Activated naive CD8-positive, alpha-beta T cell treated with anti-CD3 and anti-CD28 coated beads for 36 hours (primary cell): ENCODE measurements around the gene CCDC88B. TPM values are rescaled to one million over a fixed set of nuclear protein-coding genes. Genes with fewer than 3 reads are reported as not detected.

Experiments used
- DNase-seq: peaks from one replicate; pipeline ENCODE4 v3.0.0; 2021
- H3K27ac Mint-ChIP-seq: one replicate; pipeline ENCODE4 v1.8.0; 2022; ENCODE audit warnings: mild to moderate bottlenecking, moderate library complexity, mixed read lengths
- H3K27me3 Mint-ChIP-seq: one replicate; pipeline ENCODE4 v1.8.0; 2022; ENCODE audit warnings: mild to moderate bottlenecking, mixed read lengths
- H3K36me3 Mint-ChIP-seq: one replicate; pipeline ENCODE4 v1.8.0; 2021; ENCODE audit warnings: mild to moderate bottlenecking, mixed read lengths
- H3K4me1 Mint-ChIP-seq: one replicate; pipeline ENCODE4 v1.8.0; 2021; ENCODE audit warnings: mixed read lengths
- H3K4me3 Mint-ChIP-seq: one replicate; pipeline ENCODE4 v1.8.0; 2022; ENCODE audit warnings: mild to moderate bottlenecking, moderate library complexity, mixed read lengths
- H3K9me3 Mint-ChIP-seq: one replicate; pipeline ENCODE4 v1.8.0; 2022; ENCODE audit warnings: mixed read lengths
- total RNA-seq, 2 experiments: library from RNA; stranded (reverse); gene quantifications; one replicate each; pipeline ENCODE4 v1.2.3, GENCODE V29; 2021

Gene CCDC88B
- total RNA-seq, 2 experiments from 2014 or later, result 73.5 to 74.5 TPM

DNA sequence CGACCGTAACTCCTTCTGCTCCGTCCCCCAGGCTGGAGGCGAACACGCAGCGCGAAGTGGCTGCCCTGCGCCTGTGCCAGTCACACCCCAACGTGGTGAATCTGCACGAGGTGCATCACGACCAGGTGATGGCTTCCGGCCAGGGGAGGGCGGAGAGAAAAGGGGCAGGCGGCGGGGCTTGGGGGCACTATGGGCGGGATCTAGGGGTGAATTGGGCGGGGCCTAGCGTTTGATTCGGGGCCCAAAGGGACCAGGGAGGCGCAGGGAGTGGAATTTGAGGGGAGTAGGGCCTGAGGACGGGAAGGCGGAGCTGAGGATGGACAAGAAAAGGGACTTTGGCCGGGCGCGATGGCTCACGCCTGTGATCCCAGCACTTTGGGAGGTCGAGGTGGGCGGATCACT lies 28.7 kb downstream of the CCDC88B start:
- Mint-ChIP-seq H3K4me3 (no peak overlapping the region), H3K27me3 (no peaks in the 10 kb centered on the region), H3K27ac (no peak overlapping the region), H3K4me1 (peaks cover 2% of the 10 kb centered on the region), H3K9me3 (no peaks in the 10 kb centered on the region), H3K36me3 (peaks cover 18% of the 10 kb centered on the region)
- DNase-seq, result no peak

DNA sequence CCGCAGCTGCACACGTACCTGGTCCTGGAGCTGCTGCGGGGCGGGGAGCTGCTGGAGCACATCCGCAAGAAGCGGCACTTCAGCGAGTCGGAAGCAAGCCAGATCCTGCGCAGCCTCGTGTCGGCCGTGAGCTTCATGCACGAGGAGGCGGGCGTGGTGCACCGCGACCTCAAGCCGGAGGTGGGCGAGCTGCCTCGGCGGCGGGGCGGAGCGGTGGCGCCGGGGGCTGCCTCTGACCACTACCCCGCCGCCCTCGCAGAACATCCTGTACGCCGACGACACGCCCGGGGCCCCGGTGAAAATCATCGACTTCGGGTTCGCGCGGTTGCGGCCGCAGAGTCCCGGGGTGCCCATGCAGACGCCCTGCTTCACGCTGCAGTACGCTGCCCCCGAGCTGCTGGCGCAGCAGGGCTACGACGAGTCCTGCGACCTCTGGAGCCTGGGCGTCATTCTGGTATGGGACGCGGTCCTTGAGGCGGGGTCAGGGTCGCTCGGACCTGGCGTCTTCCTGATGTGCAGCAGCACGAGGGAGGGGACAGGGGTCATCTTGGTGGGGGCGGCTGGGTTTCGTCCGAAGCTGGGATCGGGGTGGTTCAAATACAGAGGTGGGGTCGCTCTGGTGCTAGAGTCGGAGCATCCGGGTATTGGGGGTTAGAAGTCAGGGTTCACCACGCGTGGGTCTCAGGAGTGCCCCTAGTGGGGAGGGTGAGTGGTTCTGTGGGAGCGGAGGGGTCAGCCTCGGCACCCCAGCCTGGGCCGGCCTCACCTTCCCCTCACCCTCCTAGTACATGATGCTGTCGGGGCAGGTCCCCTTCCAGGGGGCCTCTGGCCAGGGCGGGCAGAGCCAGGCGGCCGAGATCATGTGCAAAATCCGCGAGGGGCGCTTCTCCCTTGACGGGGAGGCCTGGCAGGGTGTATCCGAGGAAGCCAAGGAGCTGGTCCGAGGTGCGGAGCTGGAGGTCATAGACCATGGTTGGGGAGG lies 29.7 kb downstream of the CCDC88B start:
- H3K27ac Mint-ChIP-seq, result no peak overlapping the region
- no peak overlapping the region for H3K4me3 Mint-ChIP-seq
- peaks cover 15% of the 10 kb centered on the region for H3K36me3 Mint-ChIP-seq
- H3K9me3 Mint-ChIP-seq, result no peaks in the 10 kb centered on the region
- H3K27me3 Mint-ChIP-seq, result no peaks in the 10 kb centered on the region
- H3K4me1 Mint-ChIP-seq, result peaks cover 2% of the 10 kb centered on the region
- DNase-seq, result no peak

DNA sequence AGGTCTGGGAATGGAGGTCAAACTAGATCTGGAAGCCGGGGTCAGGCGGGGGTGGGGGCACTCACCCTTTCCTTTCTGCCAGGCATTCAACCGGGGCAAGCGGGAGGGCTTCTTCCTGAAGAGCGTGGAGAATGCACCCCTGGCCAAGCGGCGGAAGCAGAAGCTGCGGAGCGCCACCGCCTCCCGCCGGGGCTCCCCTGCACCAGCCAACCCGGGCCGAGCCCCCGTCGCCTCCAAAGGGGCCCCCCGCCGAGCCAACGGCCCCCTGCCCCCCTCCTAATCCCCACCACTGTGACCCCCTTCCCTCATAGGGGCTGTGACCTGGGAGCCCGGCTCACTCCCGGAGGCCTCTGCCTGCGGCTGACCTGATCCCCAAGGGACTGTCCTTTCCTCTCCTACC lies 31.2 kb downstream of the CCDC88B start:
- Mint-ChIP-seq H3K4me1 (peaks cover 2% of the 10 kb centered on the region), H3K4me3 (no peak overlapping the region), H3K9me3 (no peaks in the 10 kb centered on the region), H3K27me3 (no peaks in the 10 kb centered on the region), H3K27ac (no peak overlapping the region), H3K36me3 (peaks cover 10% of the 10 kb centered on the region)
- no peak for DNase-seq

DNA sequence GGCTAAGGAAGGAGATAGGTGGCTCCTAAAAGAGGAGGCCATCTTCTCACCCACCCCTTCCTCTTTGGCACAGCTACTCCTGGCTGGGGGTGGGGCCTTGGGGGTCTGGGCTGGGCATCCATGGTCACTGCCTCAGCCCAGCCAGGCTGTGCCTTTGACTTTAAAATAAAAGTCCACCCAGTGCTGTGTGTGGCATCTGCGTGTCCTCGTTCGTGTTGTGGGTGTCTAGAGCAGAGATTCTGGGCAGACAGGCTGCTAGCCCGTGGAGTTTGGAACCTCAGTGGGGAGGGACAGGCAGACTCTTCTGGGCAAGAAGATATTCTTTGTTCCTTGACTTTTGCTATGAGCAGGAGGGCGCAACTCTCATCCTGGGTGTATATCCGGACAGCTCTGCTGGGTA lies 32.0 kb downstream of the CCDC88B start:
- Mint-ChIP-seq H3K27ac (no peak overlapping the region), H3K4me3 (no peak overlapping the region), H3K27me3 (no peaks in the 10 kb centered on the region), H3K9me3 (no peaks in the 10 kb centered on the region), H3K36me3 (peaks cover 10% of the 10 kb centered on the region), H3K4me1 (peaks cover 2% of the 10 kb centered on the region)
- DNase-seq, result no peak

DNA sequence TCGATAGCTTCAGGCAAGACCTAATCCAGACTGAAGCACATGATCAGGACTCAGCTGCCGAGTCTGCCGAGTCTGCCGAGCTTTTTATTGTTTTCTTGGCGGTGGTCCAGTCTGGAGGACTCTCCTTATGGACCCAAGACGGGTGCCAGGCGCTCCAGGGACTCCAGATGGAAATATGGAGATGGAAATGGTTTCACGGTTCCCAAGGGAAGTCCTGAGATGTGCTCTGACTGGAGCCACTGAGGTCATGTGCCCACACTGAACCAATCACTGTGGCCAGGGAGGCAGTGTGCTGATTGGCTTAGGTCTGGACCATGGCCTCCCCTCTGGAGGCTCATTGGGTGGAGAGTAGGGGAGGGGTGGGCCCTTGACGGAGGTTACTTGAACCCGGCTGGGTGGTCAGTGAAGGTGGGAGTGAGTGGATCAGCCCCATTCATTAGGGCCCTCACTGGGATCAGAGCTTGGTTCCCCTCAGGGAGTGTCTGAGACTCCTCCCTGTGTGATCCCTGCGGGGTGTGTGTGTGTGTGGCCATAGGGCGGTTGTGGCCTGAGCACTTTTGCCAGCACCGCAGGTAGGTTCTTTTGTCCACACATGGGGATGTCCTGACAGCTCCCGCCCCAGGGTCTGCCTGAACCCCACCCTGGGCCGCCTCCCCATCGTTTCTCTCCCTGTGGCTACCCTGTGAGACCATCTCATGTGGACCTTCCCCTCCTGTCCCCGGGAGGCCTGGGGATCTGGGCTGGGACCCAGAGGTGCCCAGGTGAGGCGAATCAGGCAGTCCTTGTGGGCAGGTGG lies 33.0 kb downstream of the CCDC88B start:
- Mint-ChIP-seq H3K9me3 (no peaks in the 10 kb centered on the region), H3K36me3 (peaks cover 10% of the 10 kb centered on the region), H3K4me3 (no peak overlapping the region), H3K27me3 (no peaks in the 10 kb centered on the region), H3K4me1 (peaks cover 2% of the 10 kb centered on the region), H3K27ac (no peak overlapping the region)
- no peak for DNase-seq

DNA sequence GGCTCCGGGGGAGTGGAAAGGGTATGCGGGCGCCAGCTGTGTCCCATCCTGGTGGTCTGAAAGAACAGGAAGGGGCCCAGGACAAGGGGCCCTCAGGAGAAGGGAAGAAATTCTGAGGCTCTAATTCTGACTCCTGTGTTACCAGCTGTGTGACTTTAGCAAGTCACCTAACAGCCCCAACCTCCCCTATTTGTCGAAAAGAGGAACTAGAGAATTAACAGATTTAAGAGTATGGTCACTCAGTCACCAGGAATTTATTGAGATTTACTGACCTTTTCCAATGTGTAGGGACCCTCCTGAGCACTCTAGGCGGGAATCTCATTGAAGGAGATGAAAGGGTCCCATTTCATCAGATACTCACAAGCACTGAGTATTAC lies 33.6 kb downstream of the CCDC88B start:
- H3K27me3 Mint-ChIP-seq, result no peaks in the 10 kb centered on the region
- peaks cover 9% of the 10 kb centered on the region for H3K36me3 Mint-ChIP-seq
- H3K27ac Mint-ChIP-seq, result no peak overlapping the region
- DNase-seq, result no peak
- no peak overlapping the region for H3K4me3 Mint-ChIP-seq
- no peaks in the 10 kb centered on the region for H3K9me3 Mint-ChIP-seq
- peaks cover 2% of the 10 kb centered on the region for H3K4me1 Mint-ChIP-seq

DNA sequence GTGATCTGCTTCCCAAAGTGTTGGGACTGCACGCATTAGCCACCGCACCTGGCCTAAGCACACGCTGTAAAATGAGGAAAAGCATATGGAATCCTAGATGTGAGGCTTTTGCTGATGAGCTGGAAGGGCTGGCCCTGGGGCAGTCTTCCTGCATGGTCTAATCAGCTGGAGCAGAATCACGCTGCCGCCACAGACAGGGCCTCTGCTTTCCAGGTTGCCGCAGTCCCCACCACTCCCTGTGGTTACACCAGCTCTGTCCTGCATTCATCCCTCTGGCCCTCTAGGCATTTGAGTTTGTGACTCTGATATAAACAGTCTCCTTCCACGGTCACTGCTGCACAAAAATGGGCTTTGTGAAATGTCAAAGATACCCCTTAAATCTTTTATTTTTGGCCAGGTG lies 36.1 kb downstream of the CCDC88B start:
- DNase-seq, result no peak
- Mint-ChIP-seq H3K27me3 (no peaks in the 10 kb centered on the region), H3K4me3 (no peak overlapping the region), H3K36me3 (no peaks in the 10 kb centered on the region), H3K9me3 (no peaks in the 10 kb centered on the region), H3K27ac (no peak overlapping the region), H3K4me1 (peaks cover 2% of the 10 kb centered on the region)

DNA sequence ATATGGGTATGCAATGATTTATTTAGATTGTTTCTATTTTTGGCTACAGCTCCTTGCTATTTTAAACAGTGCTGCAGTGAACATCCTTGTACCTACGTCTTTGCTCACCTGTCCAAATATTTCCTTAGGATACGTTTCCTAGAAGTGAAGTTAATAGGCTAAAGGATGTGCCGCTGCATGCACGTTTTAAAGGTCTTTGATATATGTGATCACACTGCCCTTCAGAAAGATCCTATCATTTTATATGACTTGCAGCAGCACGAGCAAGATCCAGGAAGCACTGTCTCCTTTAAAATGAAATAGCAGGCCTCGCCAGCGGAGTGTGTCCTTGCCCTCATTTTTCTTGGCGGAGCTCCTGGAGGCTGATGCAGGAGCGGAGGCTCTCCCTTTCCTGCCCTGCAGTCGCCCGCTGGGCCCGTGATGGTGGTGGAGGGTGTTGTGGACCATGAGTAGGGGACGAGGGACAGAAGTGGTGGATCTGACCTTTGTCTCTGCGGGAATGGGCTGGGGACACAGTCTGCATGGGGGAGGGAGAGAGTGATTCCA lies 38.4 kb downstream of the CCDC88B start:
- Mint-ChIP-seq H3K4me1 (peaks cover 5% of the 10 kb centered on the region), H3K4me3 (no peak overlapping the region), H3K27me3 (no peaks in the 10 kb centered on the region), H3K36me3 (no peaks in the 10 kb centered on the region), H3K9me3 (no peaks in the 10 kb centered on the region), H3K27ac (no peak overlapping the region)
- DNase-seq, result no peak

DNA sequence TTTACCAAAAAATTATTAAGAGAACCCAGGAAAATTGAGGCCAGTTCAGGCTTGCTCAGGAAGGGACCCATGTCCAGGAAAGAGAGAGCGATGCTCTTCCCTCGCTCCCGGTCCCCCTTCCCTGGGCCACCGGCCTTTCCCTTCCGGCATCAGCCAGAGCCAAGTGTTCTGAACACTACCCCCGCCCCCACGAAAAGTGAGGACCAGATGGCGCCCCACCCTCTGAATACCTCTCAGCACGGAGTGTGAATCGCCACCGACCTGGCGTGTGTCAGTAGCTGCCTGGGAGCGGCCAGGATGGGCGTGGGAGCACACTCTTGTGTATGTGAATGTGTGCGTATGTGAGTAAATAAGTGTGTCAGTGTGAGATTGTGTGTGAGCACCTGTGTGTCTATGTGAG lies 39.2 kb downstream of the CCDC88B start:
- Mint-ChIP-seq H3K27me3 (no peaks in the 10 kb centered on the region), H3K4me3 (no peak overlapping the region)

DNA sequence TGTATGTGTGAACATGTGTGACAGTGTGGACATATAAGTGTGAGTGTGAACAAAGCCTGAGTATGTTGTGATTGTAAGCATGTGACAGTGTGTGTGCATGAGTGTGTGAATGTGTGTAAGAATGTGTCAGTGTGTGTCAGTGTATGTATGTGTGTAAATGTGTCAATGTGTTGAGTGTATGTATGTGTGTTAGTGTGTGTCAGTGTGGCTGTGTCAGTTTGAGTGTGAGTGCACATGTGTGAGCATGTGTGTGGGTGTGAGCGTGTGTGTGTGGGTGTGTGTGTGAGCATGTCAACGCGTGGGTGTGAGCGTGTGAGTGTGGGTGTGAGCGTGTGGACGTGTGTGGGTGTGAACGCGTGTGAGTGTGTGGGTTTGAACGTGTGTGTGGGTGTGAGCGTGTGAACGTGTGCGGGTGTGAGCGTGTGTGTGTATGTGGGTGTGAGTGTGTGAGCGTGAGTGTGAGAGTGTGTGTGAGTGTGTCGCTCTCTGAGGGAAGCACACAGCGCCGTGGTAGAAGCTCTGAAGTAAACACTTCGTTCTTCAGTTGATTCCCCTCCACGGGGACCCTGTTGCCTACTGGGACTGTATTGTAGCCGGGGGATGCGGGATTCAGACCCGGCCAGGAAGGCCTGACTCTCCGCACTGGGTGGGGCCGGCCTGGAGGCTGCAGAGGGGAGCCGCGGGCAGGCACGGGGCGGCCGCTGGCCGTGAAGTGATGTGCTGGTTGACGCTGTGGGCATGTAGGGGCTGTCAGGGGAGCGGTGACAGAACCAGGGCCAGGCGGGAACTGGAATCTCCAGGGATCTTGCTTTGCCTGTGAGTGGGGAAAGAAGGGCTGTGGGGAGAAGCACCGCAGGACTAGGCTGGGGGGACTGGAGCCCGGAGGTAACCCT lies 40.1 kb downstream of the CCDC88B start:
- H3K4me1 Mint-ChIP-seq, result peaks cover 5% of the 10 kb centered on the region
- no peak for DNase-seq

More for the DNA sequence above, 39.2 kb downstream of the CCDC88B start:
- Mint-ChIP-seq H3K36me3 (no peaks in the 10 kb centered on the region), H3K27ac (no peak overlapping the region), H3K4me1 (peaks cover 5% of the 10 kb centered on the region), H3K9me3 (no peaks in the 10 kb centered on the region)
- no peak for DNase-seq

DNA sequence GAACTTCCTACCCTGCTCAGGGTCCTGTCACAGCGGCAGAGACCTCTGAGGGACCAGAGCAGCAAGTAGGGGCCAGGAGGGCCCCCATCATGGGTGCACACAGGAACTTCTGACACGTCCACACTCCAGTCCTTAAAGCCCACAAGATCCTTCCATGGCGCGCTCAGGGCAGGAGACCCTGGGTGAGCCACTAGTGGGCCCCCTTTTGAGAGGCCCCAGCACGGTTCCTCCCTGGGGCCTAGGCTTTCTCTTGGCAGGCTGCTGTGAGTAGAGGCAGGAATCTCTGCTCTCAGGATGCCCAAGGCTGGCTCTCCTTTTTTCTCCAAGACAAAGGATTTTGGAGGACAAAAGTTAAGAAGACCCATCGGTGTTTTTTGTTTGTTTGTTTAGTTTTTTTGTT lies 41.3 kb downstream of the CCDC88B start:
- Mint-ChIP-seq H3K36me3 (no peaks in the 10 kb centered on the region), H3K27ac (no peak overlapping the region), H3K4me1 (peaks cover 8% of the 10 kb centered on the region), H3K4me3 (no peak overlapping the region), H3K27me3 (no peaks in the 10 kb centered on the region), H3K9me3 (no peaks in the 10 kb centered on the region)
- DNase-seq, result no peak

More for the DNA sequence above, 40.1 kb downstream of the CCDC88B start:
- no peaks in the 10 kb centered on the region for H3K36me3 Mint-ChIP-seq
- H3K4me3 Mint-ChIP-seq, result no peak overlapping the region
- H3K27me3 Mint-ChIP-seq, result no peaks in the 10 kb centered on the region
- no peaks in the 10 kb centered on the region for H3K9me3 Mint-ChIP-seq
- no peak overlapping the region for H3K27ac Mint-ChIP-seq

DNA sequence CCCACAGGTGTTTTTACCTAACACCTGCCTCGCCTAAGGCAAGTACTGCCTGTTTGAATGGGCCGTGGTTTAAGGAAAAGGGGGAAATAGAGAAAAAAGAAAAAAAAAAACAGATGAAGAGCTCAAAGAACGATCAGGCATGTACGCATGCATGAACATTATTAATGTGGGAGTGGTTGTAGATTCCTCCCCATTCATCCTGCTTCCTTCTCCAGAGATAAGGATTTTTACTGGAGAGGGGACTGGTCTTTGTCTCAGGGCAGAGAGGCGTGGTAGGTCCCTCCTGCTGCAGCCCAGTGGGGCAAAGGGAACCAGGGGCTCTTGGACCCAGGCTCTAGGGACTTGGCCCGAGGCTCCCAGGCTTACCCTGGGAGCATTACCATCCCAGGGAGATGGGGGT lies 42.0 kb downstream of the CCDC88B start:
- H3K4me1 Mint-ChIP-seq, result peaks cover 9% of the 10 kb centered on the region
- no peaks in the 10 kb centered on the region for H3K27me3 Mint-ChIP-seq
- H3K9me3 Mint-ChIP-seq, result no peaks in the 10 kb centered on the region
- H3K4me3 Mint-ChIP-seq, result no peak overlapping the region
- H3K36me3 Mint-ChIP-seq, result no peaks in the 10 kb centered on the region
- DNase-seq, result no peak
- H3K27ac Mint-ChIP-seq, result no peak overlapping the region

DNA sequence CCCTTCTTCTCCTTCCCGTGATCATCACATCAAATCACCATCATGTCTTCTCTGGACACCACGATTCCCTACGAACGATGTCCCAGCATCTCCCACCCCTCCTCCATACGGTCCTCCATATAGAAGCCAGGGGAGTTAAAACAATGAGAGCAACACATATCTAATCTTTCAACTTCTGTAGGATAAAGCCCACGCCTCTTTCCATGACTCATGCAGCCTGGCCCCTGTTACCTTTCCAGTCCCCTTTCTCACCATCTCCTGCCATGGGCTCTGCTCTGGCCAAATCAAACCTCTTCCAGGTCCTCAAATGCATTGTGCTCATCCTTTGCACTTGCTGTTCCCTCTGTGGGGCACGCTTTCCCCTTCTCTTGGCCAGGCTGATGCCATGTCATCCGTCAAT lies 42.6 kb downstream of the CCDC88B start:
- Mint-ChIP-seq H3K27me3 (no peaks in the 10 kb centered on the region), H3K27ac (no peak overlapping the region), H3K36me3 (no peaks in the 10 kb centered on the region), H3K9me3 (no peaks in the 10 kb centered on the region), H3K4me3 (no peak overlapping the region), H3K4me1 (peaks cover 9% of the 10 kb centered on the region)
- DNase-seq, result no peak

DNA sequence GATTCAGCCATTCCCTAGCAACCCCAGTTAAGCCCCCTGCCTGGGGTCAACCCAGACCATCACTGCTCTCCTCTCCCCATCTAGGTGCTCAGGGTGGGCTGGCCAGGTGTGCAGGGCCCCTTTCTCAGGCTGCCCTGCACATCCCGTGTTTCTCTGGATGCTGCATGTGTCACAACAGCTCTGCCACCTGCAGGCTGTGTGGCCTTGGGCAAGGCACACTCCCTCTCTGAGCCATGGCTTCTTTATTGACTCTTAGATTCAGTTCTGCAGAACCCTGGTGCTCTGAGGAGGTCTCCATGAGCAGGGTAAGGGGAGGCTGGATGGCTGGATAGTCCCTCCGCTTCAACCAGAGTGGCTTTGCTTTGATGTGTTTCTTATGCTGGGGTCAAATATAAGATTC lies 43.6 kb downstream of the CCDC88B start:
- no peak overlapping the region for H3K4me3 Mint-ChIP-seq
- no peaks in the 10 kb centered on the region for H3K9me3 Mint-ChIP-seq
- no peaks in the 10 kb centered on the region for H3K27me3 Mint-ChIP-seq
- H3K36me3 Mint-ChIP-seq, result no peaks in the 10 kb centered on the region
- no peak for DNase-seq
- H3K27ac Mint-ChIP-seq, result no peak overlapping the region
- H3K4me1 Mint-ChIP-seq, result peaks cover 9% of the 10 kb centered on the region
